Loucy (cell line): Measurements from ENCODE around the gene F11R.
"Not testable (repeated sequence)": the region's sequence is repeated elsewhere in the genome, so short reads cannot be mapped to it uniquely, and the experiment has no call there.

Experiments used
- CTCF ChIP-seq: fragments of 200-600 bp; sonication (generic); conservative IDR thresholded peaks from 2 replicates; pipeline ENCODE4 v1.5.1; 2014; ENCODE audit warnings: mild to moderate bottlenecking, antibody characterized with exemption, low read length
- EZH2phosphoT487 ChIP-seq: fragments of 200-600 bp; IDR thresholded peaks from 2 replicates; pipeline ENCODE4 v1.6.1; 2018; ENCODE audit warnings: antibody characterized with exemption, mild to moderate bottlenecking, moderate library complexity, borderline replicate concordance

- TF ChIP-seq CTCF, EZH2phosphoT487: not testable (repeated sequence)
These were observed 4.3 kb downstream of the F11R start for GRCh38 chr1:161016683-161017082.
